Embryonic facial prominence (tissue), 1 donor: ENCODE measurements around the gene TTF2.
"Not testable (repeated sequence)": the region's sequence is repeated elsewhere in the genome, so short reads cannot be mapped to it uniquely, and the experiment has no call there.

ENCODE experiments used
- DNase-seq: peaks from one replicate; pipeline ENCODE4 v3.0.0-alpha.2; 2016; ENCODE audit errors: extremely low spot score

TTF2 gene

GRCh38 chr1:117121589-117122329, 61.6 kb downstream of the TTF2 start, which contains the start of gene TRIM45:
Gene TRIM45 (minus strand): TSS chr1:117121749. CDS start chr1:117121201, 548 bp downstream.
- peak; percentile 91 for DNase-seq

GRCh38 chr1:117122330-117123025, 62.4 kb downstream of the TTF2 start:
- DNase-seq: no peak

GRCh38 chr1:117123274-117123673, 63.1 kb downstream of the TTF2 start:
- no peak for DNase-seq

DNA sequence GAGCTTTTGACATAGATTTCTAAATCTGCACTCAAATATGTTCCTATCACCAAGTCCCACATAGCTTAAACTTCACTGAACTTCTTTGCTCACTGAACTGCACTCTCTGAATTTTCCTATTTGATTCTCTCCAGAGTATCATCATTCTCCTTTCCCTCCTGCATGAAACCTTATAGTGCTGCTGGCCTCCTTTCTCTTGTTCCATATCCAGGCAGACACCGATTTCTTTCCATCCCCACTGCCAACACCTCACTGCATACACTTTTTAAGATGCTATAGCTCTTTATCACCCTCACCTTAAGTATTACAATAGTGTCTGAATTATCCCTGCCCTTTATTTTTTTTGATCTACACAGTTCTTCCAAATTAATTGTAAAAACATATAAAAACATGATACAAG, 64.5 kb downstream of the TTF2 start:
- DNase-seq: no peak

- DNase-seq: no peak
Observed at GRCh38 chr1:117127795-117128194, 67.7 kb downstream of the TTF2 start.

DNA sequence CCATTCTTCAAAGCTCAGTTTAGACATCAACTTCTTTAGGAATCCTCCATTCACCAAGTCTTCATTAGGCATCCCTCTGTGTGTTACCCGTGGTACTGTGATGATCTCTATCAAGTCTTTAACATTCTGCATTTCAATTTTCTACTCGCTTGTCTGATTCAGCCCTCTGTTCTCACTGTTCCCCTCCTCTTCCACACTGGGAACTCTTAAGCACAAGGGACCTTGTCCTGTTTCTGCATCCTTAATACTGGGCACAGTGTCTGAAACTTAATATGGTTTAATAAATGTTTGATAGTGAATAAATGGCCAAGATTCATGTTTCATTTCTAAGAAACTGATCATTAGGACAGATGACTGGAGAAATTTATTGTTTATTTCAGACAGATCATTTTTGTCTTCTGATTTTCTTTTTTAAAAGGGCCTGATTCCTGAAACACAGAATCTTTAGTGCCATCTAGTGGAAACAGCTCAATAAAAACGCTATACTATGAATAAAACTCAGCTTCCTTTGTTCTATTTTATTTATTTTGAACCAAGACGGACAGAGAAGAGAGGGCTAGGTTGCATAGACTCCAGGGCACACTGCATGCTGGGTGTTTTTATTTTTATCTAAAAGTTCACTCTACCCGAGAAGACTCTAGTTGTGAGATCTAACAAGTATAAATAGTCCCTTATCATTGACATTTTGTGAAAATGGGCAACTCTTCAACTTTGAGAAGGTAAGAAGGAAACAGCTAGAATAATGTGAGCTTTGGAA, 68.4 kb downstream of the TTF2 start:
- DNase-seq: peak; percentile 56

DNA sequence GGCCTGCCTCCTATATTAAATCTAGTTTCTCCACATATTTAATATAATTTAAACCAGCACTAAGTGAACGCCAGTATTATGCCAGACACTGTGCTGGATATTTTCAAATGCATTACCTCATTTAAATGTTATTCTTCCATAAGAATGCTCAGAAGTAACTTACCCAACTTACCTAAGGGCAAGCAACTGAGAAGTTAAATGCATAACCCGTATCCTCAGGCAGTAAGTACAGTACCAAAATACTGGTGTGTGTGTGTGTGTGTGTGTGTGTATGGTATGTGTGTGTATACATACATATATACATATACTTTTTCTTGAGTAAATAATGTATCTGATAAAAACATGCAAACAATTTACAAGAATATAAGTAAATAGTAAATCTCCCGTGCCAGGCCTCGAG, 70.4 kb downstream of the TTF2 start:
- no peak for DNase-seq

DNA sequence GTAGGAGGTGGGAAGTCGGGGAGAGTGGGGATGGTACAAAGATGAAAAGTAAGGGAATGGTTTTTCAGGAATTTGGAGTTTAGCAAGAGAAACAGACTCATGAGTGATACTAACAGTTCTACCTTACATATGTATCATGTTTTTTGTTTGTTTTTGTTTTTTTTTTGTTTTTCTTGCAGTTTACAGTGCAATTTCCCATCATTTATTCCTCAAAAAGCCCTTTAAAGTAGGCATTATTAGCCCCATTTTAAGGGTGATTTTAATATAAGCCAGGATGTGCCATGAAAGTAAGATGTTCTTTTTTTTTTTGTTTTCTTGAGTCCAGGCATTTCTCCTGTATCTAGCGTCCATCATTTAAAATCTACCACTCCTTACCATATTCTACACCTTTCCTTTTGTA, 75.2 kb downstream of the TTF2 start:
- no peak for DNase-seq

GRCh38 chr1:117136749-117137148, 76.6 kb downstream of the TTF2 start:
- DNase-seq: no peak

- DNase-seq: no peak
Observed at GRCh38 chr1:117137281-117137855, 77.2 kb downstream of the TTF2 start.

GRCh38 chr1:117138106-117138505, 78.0 kb downstream of the TTF2 start:
- DNase-seq: no peak

- DNase-seq: no peak
Observed at GRCh38 chr1:117138561-117138960, 78.4 kb downstream of the TTF2 start.

DNA sequence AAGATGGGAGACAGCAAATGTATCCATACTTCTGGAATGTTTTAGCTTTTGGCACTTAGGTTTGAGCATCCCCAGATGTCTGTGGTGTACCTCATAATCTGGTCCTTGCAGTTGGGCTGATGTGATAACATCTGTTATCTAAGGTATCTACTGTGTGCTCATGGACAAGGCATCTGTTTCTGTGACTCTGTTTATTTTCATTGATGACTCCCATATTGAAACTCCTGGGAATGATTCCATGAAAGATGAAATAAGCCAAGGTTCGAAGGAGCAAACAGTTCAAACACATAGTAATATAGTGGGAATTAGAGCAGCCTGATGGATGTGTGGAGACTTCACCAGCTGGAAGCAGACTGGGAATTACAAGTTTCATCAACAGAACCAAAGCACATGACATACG, 82.1 kb downstream of the TTF2 start:
- DNase-seq: no peak

DNA sequence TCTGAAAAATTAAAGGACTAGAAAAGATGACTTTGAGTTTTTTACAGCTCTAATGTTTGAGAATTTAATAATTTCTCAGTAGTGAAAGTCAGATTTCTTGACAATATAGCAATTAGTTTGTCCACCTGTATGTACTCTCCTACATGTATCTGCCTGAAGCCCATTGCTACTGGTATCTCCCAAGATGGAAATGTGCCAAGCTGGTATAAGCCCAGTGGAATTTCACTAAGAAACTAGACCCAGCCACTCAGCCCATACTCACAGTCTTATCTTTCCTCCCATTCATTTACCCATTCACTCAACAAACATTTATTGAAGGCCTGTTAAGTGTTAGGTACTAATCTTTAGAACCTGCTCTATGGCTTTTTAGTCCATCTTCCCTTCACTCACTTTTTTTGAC, 83.0 kb downstream of the TTF2 start:
- no peak for DNase-seq

DNA sequence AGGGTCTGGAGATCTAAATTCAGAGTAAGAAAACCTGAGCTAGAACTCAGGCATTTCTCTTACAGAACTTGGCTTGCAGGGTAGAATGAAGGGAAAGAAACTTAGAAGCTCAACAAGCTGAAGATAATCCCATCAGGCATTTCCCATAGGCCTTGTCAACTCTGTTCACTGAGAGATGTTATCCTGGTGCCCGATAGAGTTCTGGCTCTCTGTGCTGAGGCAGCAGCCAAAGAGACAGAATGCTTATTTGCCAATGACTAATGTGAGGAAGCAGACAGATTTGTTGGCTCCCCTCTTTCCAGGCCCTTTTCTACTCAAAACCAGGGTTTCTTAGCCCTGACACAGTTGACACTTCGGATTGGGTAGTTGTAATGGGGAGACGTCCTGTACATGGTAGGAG, 83.7 kb downstream of the TTF2 start:
- no peak for DNase-seq

GRCh38 chr1:117146072-117146471, 85.9 kb downstream of the TTF2 start:
- no peak for DNase-seq

GRCh38 chr1:117146575-117147340, 86.6 kb downstream of the TTF2 start:
- DNase-seq: no peak

- no peak for DNase-seq
Observed at GRCh38 chr1:117147341-117147831, 87.3 kb downstream of the TTF2 start.

GRCh38 chr1:117147856-117148588, 87.9 kb downstream of the TTF2 start:
- DNase-seq: no peak

GRCh38 chr1:117150316-117150715, 90.2 kb downstream of the TTF2 start:
- no peak for DNase-seq

GRCh38 chr1:117151305-117151704, 91.2 kb downstream of the TTF2 start:
- not testable (repeated sequence) for DNase-seq
